Tongue (tissue), 2 donors: Measurements from ENCODE around the gene PRDM8. TPM values are rescaled to one million over a fixed set of nuclear protein-coding genes. Genes with fewer than 3 reads are reported as not detected.
"Not testable (repeated sequence)": the region's sequence is repeated elsewhere in the genome, so short reads cannot be mapped to it uniquely, and the experiment has no call there.

ENCODE experiments used
- DNase-seq: peaks from one replicate; pipeline ENCODE4 v3.0.0-alpha.2; 2015
- total RNA-seq: library from RNA; depleted of rRNA; stranded (reverse); fragments of >200 nt; gene quantifications from one replicate; pipeline ENCODE4 v1.2.3, GENCODE V29; 2014

PRDM8 gene
- total RNA-seq = 8.4 TPM

- peak; percentile 46 for DNase-seq
These were observed at the start of gene PRDM8 for GRCh38 chr4:80196922-80197573. Gene PRDM8, plus strand, starts transcription at chr4:80197503. Its CDS starts 2,578 bp downstream, at chr4:80200081.

DNA sequence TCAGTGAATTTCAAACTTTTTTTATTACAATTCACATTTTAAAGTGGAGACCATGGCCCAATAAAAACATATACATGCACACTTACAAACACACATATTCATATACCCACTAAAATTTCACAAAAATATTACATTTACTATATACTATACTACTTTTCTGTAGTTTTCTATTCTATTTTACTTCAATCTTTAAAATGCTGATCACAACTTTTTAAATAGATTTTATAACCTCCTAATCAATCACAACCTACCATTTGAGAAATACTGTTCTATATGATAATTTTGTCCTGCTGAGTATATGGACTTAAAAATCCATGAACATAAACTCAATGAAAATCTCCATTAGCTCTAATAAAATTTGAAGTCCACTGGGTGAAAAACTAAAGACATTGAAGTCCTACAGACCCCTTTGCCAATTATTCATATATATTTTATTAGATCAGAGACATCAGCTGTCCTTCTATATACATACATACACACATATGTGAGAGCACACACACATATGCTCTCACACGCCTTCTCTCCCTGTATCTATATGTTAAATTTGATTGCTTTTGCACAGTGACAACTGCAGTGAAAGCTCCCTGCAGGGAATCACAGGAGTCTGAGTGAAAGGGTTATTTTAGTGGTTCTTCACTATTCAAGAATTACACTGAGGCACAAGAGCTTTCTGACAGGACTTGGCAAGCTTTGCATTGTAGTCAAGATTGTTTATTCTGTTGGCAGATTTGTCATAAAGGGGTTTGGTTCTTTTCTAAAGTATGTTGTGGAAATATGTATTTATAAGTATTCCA, 46.7 kb upstream of the PRDM8 start:
- no peak for DNase-seq

- DNase-seq = no peak
These were observed 45.3 kb upstream of the PRDM8 start for GRCh38 chr4:80151981-80152380.

DNA sequence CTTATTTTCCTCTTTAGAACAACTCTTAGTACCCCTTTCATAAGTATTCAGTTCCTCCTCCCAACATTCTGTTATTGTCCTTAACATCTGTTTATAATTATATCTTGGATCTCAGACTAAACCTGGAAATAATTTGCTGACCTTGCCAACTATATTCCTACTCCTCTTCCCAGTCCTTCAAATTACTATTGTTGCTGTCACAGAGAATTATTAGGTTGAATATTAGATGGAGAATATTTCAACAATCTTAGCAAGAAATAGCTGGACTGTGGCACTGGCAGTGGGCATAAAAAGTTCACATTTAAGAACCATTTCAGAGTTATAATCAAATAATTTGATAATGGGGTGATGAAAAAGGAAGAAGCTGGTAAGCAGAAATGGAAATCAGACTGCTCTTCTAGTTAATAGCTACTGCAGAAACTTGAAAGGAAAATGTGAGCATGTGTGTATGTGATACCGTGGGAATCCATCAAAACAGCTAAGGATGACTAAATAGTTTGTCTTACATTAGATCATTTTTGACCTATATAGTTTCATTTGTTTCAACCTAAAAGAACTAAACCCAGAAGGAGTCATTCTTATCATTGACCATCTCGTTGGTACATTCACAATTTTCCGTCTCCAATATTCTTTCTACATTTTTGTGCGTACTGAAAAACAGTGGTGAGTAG, 43.3 kb upstream of the PRDM8 start:
- no peak for DNase-seq

- DNase-seq = peak; percentile 33
These were observed 42.8 kb upstream of the PRDM8 start for GRCh38 chr4:80154545-80154933.

DNA sequence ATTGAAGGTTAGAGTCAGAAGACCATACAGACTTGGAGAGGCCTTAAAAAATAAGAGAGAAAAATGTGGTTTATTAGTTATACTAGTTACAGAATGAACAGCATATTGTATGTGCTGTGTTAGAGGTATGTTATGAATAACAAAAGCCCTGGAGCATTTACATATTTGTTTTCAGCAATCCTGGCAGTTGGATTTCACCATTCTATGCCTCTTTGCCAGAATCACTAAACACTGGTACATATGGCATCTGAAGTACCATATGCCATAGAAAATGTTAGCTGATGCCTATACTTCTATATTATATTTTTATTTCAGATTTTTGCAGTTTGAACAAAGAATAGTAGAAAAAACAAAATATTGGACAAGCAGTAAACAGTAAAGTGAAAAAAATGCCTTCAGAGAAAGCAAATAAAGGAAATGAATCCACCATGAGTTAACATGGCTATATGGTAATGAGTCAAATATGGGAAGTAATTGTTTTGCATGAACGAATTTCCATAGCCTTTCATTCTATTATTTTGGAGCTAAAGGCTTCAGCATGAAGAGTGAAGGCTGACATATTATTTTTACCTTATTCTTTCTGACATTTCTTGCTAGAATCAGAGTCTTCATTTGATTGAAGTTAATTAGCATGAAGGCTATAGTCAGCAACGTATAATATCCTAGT, 41.9 kb upstream of the PRDM8 start:
- DNase-seq = no peak

DNA sequence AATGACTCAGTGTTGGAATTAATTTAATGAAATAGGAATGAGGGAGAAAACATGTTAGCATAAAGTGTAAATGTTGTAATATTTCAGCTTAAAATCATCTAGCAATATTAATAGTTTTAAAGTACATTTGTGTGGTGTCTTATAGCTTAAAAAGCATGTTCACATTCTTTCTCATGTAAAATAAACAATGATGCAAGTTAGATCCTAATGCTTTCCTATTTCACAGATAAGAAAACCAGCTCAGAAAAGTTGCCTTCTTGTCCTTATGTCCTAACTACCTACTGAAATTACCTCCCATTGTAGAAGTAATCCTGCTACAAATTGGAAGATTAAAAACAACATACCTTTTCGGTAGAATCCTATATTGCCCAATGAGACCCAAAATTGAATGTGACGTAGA, 40.9 kb upstream of the PRDM8 start:
- no peak for DNase-seq

DNA sequence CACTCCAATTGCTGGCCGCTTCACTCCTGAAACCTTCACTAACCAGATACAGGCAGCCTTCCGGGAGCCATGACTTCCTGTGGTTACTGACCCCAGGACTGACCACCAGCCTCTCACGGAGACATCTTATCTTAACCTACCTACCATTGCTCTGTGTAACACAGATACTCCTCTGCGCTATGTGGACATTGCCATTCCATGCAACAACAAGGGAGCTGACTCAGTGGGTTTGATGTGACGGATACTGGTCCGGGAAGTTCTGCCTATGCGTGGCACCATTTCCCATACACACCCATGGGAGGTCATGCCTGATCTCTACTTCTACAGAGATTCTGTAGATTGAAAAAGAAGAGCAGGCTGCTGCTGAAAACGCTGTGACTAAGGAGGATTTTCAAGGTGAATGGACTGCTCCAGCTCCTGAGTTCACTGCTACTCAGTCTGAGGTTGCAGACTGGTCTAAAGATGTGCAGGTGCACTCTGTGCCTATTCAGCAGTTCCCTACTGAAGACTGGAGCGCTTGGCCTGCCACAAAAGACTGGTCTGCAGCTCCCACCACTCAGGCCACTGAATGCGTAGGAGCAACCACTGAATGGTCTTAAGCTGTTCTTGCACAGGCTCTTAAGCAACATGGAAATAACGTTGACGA, 35.8 kb upstream of the PRDM8 start:
- DNase-seq = no peak

DNA sequence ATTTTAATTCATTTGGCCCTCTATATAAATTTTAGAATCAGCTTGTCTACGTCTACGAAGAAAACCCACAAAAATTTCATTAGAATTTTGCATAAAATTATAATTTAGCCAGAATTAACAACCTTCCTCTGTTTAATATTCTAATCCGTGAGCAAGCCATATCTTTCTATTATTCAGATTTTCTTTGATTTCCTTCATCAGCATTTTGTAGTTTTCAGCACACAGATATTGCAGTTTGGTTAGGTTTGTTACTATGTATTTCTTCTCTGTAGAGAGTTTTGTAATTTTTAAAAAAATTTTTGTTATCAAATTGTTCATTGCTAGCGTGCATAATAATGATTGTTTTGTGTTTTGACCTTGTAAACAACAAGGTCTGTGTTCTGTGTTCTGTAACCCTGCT, 34.9 kb upstream of the PRDM8 start:
- DNase-seq = no peak

DNA sequence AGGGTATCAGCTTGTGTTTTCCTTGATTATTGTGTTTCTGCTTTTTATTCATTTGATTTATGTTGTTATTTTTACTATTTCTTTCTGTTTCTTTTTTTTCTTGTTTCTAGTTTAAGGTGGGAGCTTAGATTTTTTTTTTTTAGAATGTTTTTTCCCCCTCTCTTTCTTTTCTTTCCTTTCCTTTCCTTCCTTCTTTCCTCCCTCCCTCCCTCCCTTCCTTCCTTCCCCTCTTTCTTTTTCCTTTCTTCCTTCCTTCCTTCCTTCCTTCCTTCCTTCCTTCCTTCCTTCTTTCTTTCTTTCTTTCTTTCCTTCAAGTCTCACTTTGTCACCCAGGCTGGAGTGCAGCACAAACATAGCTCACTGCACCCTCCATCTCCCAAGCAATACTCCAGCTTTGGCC, 31.4 kb upstream of the PRDM8 start:
- no peak for DNase-seq

DNA sequence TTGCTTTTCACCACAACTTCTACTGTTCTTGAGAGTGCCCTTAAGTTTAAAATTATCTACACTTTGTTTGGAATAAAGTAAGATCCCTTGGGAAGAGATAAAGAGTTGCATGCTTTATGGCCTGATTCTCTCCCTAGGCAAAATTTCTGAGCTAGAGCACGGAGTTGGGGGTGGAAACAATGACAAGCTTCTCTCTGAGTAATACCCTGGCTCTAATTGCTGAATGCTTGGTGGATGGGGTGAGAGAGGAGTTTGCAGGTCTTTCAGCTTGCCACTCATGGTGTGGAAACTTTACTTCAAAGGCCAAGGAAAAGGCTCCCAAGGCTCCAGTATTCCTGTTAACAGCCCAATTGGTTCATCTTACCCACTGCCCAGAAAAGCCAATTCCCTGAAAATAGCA, 26.1 kb upstream of the PRDM8 start:
- no peak for DNase-seq

- no peak for DNase-seq
These were observed 25.6 kb upstream of the PRDM8 start for GRCh38 chr4:80171656-80172055.

GRCh38 chr4:80172203-80172602, 25.1 kb upstream of the PRDM8 start:
- no peak for DNase-seq

GRCh38 chr4:80173401-80173800, 23.9 kb upstream of the PRDM8 start:
- DNase-seq = no peak

GRCh38 chr4:80173841-80174240, 23.5 kb upstream of the PRDM8 start:
- no peak for DNase-seq

DNA sequence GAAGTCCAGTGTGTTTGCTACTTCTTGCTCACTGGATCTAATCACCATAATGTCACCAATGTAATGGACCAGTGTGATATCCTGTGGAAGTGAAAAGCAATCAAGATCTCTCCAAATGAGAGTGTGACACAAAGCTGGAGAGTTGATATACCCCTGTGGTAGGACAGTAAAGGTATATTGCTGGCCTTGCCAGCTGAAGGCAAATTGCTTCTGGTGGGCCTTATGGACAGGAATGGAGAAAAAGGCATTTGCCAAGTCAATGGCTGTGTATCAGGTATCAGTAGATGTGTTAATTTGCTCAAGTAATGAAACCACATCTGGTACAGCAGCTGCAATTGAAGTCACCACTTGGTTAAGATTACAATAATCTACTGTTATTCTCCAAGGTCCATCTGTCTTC, 19.5 kb upstream of the PRDM8 start:
- not testable (repeated sequence) for DNase-seq

DNA sequence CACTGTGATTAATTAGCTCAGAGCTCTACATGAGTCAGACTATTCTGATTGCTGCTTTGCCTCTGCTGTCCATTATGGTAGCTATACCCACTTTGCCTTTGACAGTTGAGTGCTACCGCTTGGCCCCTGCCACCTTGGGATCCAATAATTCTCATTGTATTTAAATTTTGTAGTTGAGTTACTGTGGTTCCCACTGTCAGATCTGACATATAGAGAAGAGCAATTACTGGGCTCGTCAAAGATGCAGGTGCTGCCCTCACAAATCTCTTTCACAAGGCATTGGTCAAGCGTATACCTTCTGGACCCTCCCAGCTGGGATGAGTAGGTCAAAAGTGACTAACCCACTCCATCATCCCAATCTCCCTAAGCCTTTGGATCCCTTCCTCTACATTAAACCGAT, 18.3 kb upstream of the PRDM8 start:
- no peak for DNase-seq

DNA sequence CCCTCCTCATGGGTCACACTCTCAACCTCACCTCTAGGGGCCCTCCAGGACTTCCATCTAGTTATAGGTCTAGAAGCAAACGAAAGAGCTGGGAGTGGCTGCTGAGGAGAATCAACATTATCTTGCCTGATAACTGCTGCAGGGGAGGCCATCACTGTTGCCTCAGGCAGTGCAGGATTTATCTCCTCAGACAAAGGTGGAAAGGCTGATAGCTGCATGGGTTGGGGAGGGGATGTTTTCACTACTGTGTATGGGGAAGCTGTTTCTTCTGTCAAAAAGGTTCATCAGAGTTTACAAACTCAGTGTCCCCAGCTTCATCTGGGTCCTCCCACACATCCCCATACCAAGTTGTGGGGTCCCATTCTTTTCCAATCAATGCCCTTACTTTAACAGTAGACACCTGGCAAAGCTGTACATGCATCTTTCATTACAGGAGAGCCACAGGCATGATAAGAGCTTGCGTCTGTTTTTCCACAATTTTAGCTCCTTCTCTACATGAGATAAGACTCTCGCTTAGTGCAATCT, 17.6 kb upstream of the PRDM8 start:
- no peak for DNase-seq

DNA sequence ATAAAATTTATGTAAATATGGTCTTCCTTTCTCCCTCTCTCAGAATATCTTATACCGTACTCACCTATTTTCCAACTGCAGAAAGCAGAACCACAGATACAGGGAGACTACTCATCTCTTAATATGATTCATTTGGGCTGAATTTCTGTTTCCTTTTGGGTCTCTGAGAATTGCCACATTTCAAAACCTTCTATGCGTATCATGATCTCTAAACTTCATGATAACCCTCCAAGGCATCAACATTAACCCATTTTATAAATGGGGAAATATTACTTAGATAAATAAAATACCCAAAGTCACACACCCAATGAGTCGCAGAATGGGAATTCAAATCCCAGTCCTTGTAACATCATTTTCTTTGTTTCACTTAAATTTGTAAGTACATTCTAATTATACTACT, 16.6 kb upstream of the PRDM8 start:
- DNase-seq = no peak

DNA sequence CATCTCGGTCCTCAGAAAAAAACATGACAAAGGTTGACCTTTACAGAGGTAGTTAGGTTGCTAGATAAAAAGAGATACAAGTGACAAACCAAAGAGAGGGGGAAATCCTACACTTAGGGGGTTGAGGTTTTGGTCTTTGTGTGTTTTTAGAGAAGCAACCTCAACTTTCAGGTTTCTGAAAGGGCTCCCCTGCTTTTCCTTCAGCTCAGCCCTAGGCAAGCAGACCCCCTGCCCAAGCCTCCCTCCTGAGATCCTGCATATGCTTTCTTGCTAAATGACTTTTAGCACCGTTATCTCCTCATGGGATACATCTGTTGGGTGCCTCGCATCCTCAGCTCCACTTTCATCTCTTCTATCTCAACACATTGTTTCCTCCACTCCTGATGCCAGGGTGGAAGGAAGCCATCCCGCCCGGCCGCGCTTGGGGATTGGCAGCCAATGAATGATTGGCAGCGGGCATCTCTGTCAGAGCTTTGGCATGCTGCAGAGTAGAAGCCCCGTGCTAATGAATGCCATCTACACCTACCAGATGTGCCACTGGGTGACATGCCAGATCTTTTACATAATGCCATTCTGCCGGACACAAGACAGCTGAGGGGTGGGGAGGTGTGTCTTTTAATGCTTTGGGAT, 15.0 kb upstream of the PRDM8 start:
- no peak for DNase-seq

DNA sequence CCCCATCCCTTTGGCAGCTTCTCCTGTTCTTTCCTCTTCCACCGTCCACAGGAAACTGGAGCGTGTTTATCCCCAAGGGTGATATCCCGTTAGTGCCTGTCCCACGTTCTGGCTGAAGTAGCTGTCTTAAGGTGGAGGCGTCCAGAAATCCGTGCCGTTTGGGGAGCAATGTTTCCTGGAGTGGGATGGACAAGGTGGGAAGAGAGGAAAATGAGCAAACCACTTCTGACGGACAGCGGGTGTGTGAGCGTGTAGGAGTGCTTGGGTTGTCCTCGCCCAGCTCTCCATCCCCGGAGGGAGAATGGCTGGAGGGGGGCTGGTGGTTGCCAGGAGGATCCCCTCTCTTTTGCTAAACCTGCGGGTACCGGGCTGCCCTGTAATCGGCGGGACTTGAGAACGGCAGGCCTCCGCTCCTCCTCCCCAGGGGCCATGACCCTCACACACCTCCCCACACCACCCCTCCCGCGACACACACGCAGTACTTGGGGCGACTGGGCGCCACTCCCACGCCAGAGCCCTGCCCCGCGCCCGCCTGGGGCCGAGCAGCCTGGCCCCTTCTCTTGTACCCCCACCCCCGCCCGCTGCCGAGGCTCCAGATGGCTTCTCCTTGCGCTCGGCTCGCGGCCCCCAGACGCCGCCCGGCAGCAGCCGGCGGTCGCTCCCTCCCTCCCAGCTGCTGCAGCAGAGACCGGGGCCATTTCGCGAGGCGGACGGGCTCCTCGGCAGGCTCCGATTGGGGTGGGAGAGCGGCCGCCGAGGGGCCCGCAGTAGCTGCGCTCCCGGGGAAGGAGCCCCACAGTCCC, 13.9 kb upstream of the PRDM8 start:
- peak; percentile 73 for DNase-seq
